Testis (tissue), 3 donors: ENCODE measurements around the gene BCL6. TPM values are rescaled to one million over a fixed set of nuclear protein-coding genes. Genes with fewer than 3 reads are reported as not detected.

Experiments used
- DNase-seq: peaks from one replicate; pipeline ENCODE4 v3.0.0-alpha.2; 2019
- H3K27ac ChIP-seq, 2 donors: fragments of 200-600 bp; sonication (generic); one replicate each; pipeline ENCODE4 v1.5.1; 2019
- H3K27me3 ChIP-seq: fragments of 200-600 bp; sonication (generic); one replicate; pipeline ENCODE4 v1.5.1; 2019
- H3K36me3 ChIP-seq: fragments of 200-600 bp; sonication (generic); one replicate; pipeline ENCODE4 v1.5.1; 2017; ENCODE audit warnings: low read depth; ENCODE audit errors: missing control alignments
- H3K4me1 ChIP-seq: fragments of 200-600 bp; sonication (generic); one replicate; pipeline ENCODE4 v1.5.1; 2019
- H3K4me3 ChIP-seq, 2 donors: fragments of 200-600 bp; sonication (generic); one replicate each; pipeline ENCODE4 v1.5.1; 2017 to 2019
- H3K9me3 ChIP-seq: fragments of 200-600 bp; sonication (generic); one replicate; pipeline ENCODE4 v1.5.1; 2017
- POLR2A ChIP-seq: fragments of 450-650 bp; IDR thresholded peaks from one replicate; pipeline ENCODE4 v1.6.1; 2017; ENCODE audit warnings: antibody characterized with exemption, mild to moderate bottlenecking, moderate library complexity
- WGBS, 2 donors: methylation state at CpG; one replicate each; pipeline ENCODE4 v1.1.5; 2018; 5-methylcytosine and 5-hydroxymethylcytosine counted together
- intact Hi-C: fragments of 100-400 bp; cut with DNase I; formaldehyde crosslinking; loops from one replicate; pipeline ENCODE4 v1.15.1; 2023; ENCODE audit warnings: low total_unique reads
- polyA plus RNA-seq: library from polyadenylated mRNA; stranded (reverse); fragments of 350-450 nt; fragmentation: Illumina TruSeq; extraction: RNeasy Lipid Tissue Mini Kit (QIAGEN cat#74804); gene quantifications from one replicate; pipeline ENCODE4 v1.2.3, GENCODE V29; 2014; ENCODE audit warnings: low read depth, low replicate concordance; ENCODE audit not compliant: insufficient read depth
- total RNA-seq, 2 donors: library from RNA; depleted of rRNA; stranded (reverse); fragments of >200 nt; gene quantifications; one replicate each; pipeline ENCODE4 v1.2.3, GENCODE V29; 2016
- TF ChIP-seq, protein P1 (sequence below), 3 experiments: fragments of 450-650 bp in 2 of 3; fragments of 200-600 bp in 1 of 3; sonication (generic) in 1 of 3; IDR thresholded peaks; one replicate each; pipeline ENCODE4 v1.5.1; 2016 to 2019; ENCODE audit warnings: antibody characterized with exemption in 3 of 3, mild to moderate bottlenecking in 2 of 3, moderate library complexity in 1 of 3

BCL6 gene
- total and polyA plus RNA-seq, 3 donors from 2014 or later = 34.5 to 86.6 (median 74.0) TPM

DNA sequence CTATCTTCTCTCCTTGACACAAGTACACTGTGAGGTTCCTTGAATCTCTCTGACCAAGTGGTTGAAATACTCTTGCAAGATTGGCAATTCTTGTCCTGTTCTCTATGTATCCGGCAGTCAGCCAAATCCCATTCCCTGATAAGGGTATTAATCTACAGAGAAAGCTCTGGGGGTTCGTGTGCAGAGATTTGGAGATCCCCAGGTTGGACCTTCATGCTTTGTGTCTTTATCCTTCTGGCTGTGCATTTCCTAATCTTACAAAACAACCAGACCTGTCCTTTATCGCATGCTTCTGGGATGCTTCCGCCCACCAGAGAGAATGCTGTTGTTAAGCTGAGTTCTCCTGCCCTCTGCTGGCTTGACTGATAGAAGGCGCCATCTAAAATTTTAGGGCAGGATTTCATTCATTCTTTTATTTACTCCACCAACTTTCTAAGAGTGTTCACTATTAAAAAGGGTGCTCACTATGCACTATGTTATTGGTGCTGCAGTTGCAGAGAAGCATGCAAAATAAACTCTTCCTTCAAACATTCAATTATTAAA lies 66.5 kb downstream of the BCL6 start:
- Histone ChIP-seq H3K27me3 (no peaks in the 10 kb centered on the region), H3K27ac (no peak overlapping the region), H3K9me3 (no peaks in the 10 kb centered on the region), H3K4me3 (no peak overlapping the region), H3K4me1 (no peaks in the 10 kb centered on the region), H3K36me3 (no peaks in the 10 kb centered on the region)
- DNase-seq = peak; percentile 81
- intact Hi-C loops = loop anchor here (10.0 kb wide), 1 partner anchor 354 kb away; no protein-coding TSS in a partner anchor
- TF ChIP-seq, protein P1, sequence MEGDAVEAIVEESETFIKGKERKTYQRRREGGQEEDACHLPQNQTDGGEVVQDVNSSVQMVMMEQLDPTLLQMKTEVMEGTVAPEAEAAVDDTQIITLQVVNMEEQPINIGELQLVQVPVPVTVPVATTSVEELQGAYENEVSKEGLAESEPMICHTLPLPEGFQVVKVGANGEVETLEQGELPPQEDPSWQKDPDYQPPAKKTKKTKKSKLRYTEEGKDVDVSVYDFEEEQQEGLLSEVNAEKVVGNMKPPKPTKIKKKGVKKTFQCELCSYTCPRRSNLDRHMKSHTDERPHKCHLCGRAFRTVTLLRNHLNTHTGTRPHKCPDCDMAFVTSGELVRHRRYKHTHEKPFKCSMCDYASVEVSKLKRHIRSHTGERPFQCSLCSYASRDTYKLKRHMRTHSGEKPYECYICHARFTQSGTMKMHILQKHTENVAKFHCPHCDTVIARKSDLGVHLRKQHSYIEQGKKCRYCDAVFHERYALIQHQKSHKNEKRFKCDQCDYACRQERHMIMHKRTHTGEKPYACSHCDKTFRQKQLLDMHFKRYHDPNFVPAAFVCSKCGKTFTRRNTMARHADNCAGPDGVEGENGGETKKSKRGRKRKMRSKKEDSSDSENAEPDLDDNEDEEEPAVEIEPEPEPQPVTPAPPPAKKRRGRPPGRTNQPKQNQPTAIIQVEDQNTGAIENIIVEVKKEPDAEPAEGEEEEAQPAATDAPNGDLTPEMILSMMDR (IDR thresholded peaks at IDR 0.05) = peak; percentile 62 to 78 (median 77)
- TF ChIP-seq POLR2A = no peak
- WGBS, 2 donors = 17 to 32% methylated on average over 5 of the region's 5 CpGs

DNA sequence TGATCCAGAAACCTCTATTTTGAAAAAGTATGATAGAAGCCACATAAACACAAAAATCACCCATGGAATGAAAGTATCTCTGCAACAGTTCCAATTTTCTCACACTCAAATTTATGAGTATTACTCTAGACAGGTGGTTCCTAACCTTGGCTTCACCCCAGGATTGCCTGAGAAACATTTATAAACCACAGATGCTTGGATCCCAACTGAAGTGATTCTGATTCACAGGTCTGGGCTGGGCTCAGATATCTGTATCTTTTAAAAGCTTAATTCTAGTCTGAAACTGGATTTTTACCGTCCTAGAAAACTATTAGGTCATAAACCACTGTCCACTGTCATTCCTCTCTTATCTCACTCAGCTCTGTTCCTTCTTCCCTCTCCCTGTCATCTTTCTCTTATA lies 67.7 kb downstream of the BCL6 start:
- DNase-seq = no peak
- 22 to 43% methylated on average over 1 of the region's 1 CpG for WGBS, 2 donors

DNA sequence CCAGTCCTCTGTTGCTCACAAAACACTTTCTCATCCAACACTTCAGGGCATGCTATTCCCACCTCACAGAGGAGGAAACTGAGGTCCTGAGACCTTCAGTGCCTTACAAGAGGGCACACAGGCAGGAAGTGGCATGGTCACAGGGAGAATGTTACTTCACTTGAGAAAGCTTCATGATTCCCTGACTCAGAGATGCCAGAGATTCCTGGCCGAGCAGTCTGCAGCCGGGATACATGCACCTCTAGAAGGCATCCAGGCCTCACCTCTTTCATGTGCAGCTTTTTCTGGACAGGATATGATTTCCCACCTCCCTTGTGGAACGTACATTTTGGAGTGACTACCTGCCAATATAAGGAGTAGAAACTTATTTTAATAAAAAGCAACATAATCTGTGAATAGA lies 72.3 kb downstream of the BCL6 start:
- H3K27ac ChIP-seq = no peak overlapping the region
- no peaks in the 10 kb centered on the region for H3K27me3 ChIP-seq
- H3K4me1 ChIP-seq = peaks cover 4% of the 10 kb centered on the region
- H3K4me3 ChIP-seq = no peak overlapping the region
- no peaks in the 10 kb centered on the region for H3K36me3 ChIP-seq
- no peaks in the 10 kb centered on the region for H3K9me3 ChIP-seq
- DNase-seq = no peak
- WGBS, 2 donors = 78 to 87% methylated on average over 3 of the region's 3 CpGs
- intact Hi-C loops = loop anchor here (10.0 kb wide), 1 partner anchor 348 kb away; no protein-coding TSS in a partner anchor
- TF ChIP-seq POLR2A = no peak
- TF ChIP-seq, protein P1 (IDR thresholded peaks at IDR 0.05) = no peak

More for the DNA sequence above, 67.7 kb downstream of the BCL6 start:
- no peaks in the 10 kb centered on the region for H3K36me3 ChIP-seq
- no peaks in the 10 kb centered on the region for H3K9me3 ChIP-seq
- no peak overlapping the region for H3K4me3 ChIP-seq
- TF ChIP-seq, protein P1 (IDR thresholded peaks at IDR 0.05) = no peak
- H3K27me3 ChIP-seq = no peaks in the 10 kb centered on the region
- no peaks in the 10 kb centered on the region for H3K4me1 ChIP-seq
- intact Hi-C loops = loop anchor here (10.0 kb wide), 1 partner anchor 353 kb away; no protein-coding TSS in a partner anchor
- no peak overlapping the region for H3K27ac ChIP-seq

Other genes starting within 250 kb of the BCL6 start
- gene SST, start 75.1 kb downstream of the BCL6 start, total RNA-seq = not detected
- gene SST, start 75.1 kb downstream of the BCL6 start, polyA plus RNA-seq = 0.84 TPM
- gene RTP2, start 42.9 kb downstream of the BCL6 start, total RNA-seq = under 1 TPM; 0.37 to 0.71 TPM
- gene RTP2, start 42.9 kb downstream of the BCL6 start, polyA plus RNA-seq = 0.79 TPM